ENCODE measurements around the gene C21orf58. TPM values are rescaled to one million over a fixed set of nuclear protein-coding genes. Genes with fewer than 3 reads are reported as not detected.

C21orf58 gene
- total RNA-seq, 1 experiment from 2014 or later: 28.2 TPM

DNA sequence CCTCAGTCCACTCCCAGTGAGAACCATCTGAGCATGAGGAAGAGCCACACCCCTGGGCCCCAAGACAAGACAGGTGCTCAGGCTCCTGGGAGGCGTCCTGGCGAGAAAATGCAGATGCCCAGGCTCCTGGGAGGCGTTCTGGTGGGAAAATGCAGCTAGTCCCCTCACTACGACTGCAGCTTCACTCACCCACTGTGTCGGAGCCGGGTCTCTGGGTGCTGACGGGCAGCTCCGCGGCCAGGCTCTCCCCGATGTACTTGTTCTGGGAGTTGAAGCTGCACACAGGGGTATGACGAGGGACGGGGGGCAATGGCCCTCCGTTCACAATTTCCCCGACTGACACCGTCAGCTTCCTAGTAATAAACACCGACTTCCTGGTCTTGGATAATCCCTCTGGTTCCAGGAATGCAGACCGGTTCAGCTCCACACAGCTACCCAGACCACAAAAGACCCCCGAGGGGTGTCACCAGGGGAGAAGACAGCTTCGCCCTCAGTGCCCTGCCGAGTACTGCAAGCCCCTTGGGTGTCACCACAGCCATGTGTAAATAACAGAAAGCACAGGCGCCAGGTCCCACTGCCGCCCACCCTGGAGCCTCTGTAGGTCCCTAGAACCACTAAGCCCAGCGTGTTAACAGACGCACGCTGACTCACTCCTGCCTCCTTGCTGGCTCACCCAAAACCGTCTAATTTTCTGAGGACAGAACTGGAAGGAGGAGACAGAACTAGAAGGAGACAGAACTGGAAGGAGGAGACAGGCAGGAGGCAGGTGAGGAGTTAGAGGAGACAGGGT, 57.7 kb downstream of the C21orf58 start:
- intact Hi-C loops (cut with micrococcal nuclease; ENCODE audit: unreplicated experiment): no loop called here
- Mint-ChIP-seq H3K27me3 (ENCODE audit: unreplicated experiment) (no peaks in the 10 kb centered on the region), H3K9me3 (ENCODE audit: low read depth, unreplicated experiment) (no peaks in the 10 kb centered on the region), H3K4me1 (ENCODE audit: low read depth, unreplicated experiment) (no peaks in the 10 kb centered on the region), H3K36me3 (ENCODE audit: insufficient read depth, unreplicated experiment) (peaks cover 48% of the 10 kb centered on the region), H3K27ac (ENCODE audit: unreplicated experiment) (no peak overlapping the region), H3K4me3 (ENCODE audit: low read depth, unreplicated experiment) (no peak overlapping the region)
- TF ChIP-seq, protein P1, sequence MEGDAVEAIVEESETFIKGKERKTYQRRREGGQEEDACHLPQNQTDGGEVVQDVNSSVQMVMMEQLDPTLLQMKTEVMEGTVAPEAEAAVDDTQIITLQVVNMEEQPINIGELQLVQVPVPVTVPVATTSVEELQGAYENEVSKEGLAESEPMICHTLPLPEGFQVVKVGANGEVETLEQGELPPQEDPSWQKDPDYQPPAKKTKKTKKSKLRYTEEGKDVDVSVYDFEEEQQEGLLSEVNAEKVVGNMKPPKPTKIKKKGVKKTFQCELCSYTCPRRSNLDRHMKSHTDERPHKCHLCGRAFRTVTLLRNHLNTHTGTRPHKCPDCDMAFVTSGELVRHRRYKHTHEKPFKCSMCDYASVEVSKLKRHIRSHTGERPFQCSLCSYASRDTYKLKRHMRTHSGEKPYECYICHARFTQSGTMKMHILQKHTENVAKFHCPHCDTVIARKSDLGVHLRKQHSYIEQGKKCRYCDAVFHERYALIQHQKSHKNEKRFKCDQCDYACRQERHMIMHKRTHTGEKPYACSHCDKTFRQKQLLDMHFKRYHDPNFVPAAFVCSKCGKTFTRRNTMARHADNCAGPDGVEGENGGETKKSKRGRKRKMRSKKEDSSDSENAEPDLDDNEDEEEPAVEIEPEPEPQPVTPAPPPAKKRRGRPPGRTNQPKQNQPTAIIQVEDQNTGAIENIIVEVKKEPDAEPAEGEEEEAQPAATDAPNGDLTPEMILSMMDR (IDR thresholded peaks at IDR 0.05; ENCODE audit: unreplicated experiment): no peak
- CTCF ChIA-PET: no interaction called here
- no peak for DNase-seq
- no TSS peak for BruUV-seq (replicated peaks)

DNA sequence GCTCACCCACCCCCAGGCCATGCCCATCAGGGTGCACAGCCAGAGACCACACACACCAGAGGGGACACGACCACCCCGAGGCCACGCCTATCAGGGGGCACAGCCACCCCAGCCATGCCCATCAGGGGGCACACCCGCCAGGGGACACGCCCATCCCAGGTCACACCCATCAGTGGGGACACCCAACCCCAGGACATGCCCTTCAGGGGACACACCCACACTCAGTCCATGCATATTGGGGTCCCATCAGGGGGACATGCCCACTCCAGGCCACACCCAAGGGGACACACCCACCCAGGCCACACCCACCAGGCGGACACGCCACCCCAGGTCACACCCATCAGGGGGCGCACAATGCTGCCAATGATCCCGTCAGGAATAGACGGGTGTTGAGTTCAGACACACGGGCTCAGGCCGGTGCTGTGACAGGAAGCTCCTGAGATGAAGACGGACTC, 59.0 kb downstream of the C21orf58 start:
- TF ChIP-seq, protein P1 (IDR thresholded peaks at IDR 0.05; ENCODE audit: unreplicated experiment): no peak
- Mint-ChIP-seq H3K36me3 (ENCODE audit: insufficient read depth, unreplicated experiment) (peaks cover 52% of the 10 kb centered on the region), H3K9me3 (ENCODE audit: low read depth, unreplicated experiment) (no peaks in the 10 kb centered on the region), H3K4me3 (ENCODE audit: low read depth, unreplicated experiment) (no peak overlapping the region), H3K27me3 (ENCODE audit: unreplicated experiment) (no peaks in the 10 kb centered on the region), H3K27ac (ENCODE audit: unreplicated experiment) (no peak overlapping the region), H3K4me1 (ENCODE audit: low read depth, unreplicated experiment) (no peaks in the 10 kb centered on the region)
- CTCF ChIA-PET: no interaction called here
- no peak for DNase-seq
- intact Hi-C loops (cut with micrococcal nuclease; ENCODE audit: unreplicated experiment): no loop called here
- BruUV-seq (replicated peaks): no TSS peak

DNA sequence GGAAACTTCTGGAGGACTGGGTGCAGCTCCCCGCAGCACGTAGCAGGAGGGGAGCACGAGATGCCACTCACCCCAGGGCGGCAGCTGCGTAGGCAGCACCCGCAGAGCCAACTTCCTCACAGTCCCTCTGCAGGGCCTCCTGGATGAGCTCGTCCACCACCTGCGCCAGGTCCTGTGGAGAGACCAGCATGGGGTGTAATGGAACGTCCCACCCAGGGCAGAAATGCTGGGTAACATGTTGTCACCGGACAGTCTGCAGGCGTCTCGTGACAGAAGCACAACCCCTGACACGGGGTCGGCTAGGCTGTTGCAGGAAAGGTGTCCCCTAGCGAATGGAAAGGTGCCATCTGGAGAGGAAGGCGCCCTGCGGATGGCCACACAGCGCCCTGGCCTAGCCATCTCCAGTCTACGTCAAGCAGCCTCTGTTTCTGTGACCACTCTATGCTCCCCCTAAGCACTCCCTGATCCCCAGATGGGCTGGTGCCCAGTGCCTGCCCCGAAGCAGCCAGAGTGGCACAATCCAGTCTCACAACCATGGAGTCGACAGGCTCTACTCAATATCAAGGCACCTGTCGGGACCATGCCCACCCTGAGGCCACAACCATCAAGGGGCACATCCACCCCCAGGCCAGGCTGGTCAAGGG, 59.5 kb downstream of the C21orf58 start:
- H3K27me3 Mint-ChIP-seq (ENCODE audit: unreplicated experiment): no peaks in the 10 kb centered on the region
- TF ChIP-seq, protein P1 (IDR thresholded peaks at IDR 0.05; ENCODE audit: unreplicated experiment): no peak
- DNase-seq: no peak
- no peak overlapping the region for H3K4me3 Mint-ChIP-seq (ENCODE audit: low read depth, unreplicated experiment)
- BruUV-seq (replicated peaks): no TSS peak
- peaks cover 58% of the 10 kb centered on the region for H3K36me3 Mint-ChIP-seq (ENCODE audit: insufficient read depth, unreplicated experiment)
- H3K9me3 Mint-ChIP-seq (ENCODE audit: low read depth, unreplicated experiment): no peaks in the 10 kb centered on the region
- H3K27ac Mint-ChIP-seq (ENCODE audit: unreplicated experiment): no peak overlapping the region
- H3K4me1 Mint-ChIP-seq (ENCODE audit: low read depth, unreplicated experiment): no peaks in the 10 kb centered on the region
- intact Hi-C loops (cut with micrococcal nuclease; ENCODE audit: unreplicated experiment): no loop called here
- CTCF ChIA-PET: no interaction called here

DNA sequence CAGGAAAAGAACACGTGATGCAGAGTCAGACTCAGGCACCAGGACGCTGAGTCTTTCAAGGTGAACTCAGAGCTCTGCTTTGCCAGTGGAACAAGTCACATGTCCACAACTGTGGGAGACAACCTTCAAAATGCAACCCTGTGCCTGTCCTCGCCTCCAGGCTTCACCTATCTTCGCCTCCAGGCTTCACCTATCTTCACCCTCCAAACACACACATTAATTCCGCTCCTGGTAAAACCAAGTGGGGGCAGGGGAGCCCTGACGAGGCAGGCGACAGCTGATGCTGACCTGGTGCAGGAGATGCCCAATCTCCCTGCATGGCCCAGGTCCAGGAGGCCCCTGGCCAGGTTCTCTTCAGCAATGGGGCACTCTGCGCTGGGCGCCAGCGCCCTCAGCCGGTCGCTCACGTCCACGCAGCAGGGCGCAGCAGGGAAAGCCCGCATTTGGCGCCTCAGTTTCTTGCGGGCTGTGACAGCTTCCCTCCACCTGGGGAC, 67.1 kb downstream of the C21orf58 start:
- H3K9me3 Mint-ChIP-seq (ENCODE audit: low read depth, unreplicated experiment): no peaks in the 10 kb centered on the region
- no peaks in the 10 kb centered on the region for H3K4me1 Mint-ChIP-seq (ENCODE audit: low read depth, unreplicated experiment)
- no peak overlapping the region for H3K4me3 Mint-ChIP-seq (ENCODE audit: low read depth, unreplicated experiment)
- TF ChIP-seq, protein P1 (IDR thresholded peaks at IDR 0.05; ENCODE audit: unreplicated experiment): no peak
- no peaks in the 10 kb centered on the region for H3K27me3 Mint-ChIP-seq (ENCODE audit: unreplicated experiment)
- intact Hi-C loops (cut with micrococcal nuclease; ENCODE audit: unreplicated experiment): no loop called here
- no peak overlapping the region for H3K27ac Mint-ChIP-seq (ENCODE audit: unreplicated experiment)
- no TSS peak for BruUV-seq (replicated peaks)
- no peak for DNase-seq
- CTCF ChIA-PET: no interaction called here
- H3K36me3 Mint-ChIP-seq (ENCODE audit: insufficient read depth, unreplicated experiment): peaks cover 52% of the 10 kb centered on the region

Data from Calu3 (cell line).